UCSD-AML1 (cell line): ENCODE results near the gene DRGX.
A peak's percentile ranks its signal among the peaks of the same experiment; 100 is the strongest.

Source experiments
- DNase-seq: peaks from one replicate; lab custom pipeline; 2025; ENCODE audit not compliant: unreplicated experiment; lab: John Stamatoyannopoulos, UW

The DRGX gene

DNA sequence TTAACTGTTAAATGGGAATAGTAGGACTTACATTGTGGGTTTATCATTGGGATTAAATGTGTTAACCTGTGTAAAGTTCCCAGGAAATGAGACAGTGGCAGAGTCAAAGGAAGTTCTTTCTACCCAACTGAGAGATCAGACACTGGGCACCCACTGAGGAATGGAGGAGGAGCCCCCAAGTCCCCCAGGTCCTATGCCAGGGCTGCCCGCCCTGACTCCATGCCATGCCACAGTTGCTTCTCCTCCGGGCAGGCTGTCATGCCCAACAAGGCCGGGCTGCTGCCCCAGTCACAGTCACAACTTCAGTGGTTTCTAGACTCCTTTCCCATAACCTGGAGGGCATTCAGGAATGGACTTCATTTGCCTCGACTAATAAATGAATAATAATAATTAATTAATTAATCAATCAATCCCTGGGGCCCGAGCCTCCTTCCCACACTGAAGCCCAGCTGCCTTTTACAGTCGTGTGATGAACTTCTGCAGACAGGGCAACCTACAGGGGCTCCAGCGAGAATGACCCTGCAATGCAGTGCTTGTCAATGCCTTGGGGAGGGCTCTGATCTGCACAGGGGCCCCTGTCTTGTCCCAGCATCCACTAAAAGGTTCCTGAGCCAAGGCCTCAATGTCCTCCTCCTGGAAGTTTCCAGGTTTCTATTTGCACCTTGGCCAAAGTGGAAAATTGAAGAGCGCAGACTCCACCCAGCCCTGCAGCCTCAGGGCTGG, 32.4 kb downstream of the DRGX start:
- no peak for DNase-seq

DNA sequence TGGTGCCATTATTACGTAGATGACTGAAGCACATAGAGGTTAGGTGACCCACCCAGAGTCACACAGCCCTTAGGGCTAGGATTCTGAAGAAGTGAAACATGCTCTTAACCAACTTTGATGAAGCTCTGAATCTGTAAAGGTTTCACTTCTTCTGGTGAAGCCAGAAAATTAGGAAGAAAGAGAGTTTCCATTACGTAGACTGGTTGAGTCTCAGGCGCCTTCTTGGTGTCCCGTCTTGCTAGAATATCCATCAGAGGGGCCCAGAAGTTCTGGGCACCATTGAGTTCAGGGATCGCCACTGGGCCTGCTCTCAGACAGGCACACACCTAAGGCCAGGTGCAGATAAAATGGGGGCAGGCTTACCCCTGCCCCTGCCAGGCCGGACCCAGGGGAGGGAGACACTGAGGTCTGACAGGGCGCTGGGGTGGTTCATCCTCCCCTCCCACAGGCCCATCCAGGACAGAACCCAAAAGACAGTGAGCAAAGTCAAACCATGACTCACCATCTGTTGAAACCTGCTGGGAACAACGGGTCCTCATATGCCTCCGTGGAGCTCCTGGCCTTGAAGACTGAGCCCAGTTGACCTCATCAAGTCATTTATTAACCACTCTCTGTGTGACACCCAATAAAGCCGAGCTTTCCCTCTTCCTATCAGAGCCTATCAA, 33.2 kb downstream of the DRGX start:
- no peak for DNase-seq

DNA sequence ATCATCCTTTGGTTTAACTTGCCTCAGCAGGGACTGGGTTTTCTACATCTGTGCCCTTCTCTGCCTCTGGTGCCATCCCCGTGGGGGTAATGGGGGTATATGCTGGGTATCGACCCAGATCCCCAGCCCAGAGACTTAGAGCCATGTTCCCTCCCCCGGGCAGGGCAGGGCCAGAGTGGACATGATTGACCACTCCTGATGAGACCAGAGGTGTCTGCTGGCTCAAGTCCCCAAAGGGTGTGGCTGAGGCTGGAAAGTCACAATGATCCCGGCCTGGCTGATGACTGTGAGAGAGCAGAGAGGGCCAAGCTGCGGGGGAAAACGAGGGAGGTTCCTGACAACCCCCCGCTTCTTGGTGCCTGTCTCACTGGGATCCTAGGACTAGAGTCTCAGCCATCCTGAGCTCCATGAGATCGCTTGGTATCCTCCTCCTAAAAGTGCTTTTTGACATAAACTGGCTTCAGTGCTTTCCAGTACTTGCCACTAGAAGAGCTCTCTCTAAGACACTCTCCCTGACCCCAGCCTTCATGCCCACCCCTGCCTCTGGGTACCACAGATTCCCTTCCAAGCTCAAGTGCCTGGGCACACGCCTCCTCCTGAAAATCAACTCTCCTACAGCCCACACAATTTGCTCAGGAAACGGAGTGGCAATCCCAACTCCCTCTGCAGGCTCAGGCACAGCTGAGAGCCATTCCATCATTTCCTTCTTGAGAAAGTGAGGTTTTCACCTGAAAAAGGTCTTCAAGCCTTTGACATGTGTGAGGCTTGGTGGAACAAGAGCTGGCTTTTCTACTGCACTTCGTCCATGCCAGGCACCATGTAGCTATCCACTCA, 33.9 kb downstream of the DRGX start:
- DNase-seq: no peak

GRCh38 chr10:49361178-49361554, 34.7 kb downstream of the DRGX start:
- no peak for DNase-seq

DNA sequence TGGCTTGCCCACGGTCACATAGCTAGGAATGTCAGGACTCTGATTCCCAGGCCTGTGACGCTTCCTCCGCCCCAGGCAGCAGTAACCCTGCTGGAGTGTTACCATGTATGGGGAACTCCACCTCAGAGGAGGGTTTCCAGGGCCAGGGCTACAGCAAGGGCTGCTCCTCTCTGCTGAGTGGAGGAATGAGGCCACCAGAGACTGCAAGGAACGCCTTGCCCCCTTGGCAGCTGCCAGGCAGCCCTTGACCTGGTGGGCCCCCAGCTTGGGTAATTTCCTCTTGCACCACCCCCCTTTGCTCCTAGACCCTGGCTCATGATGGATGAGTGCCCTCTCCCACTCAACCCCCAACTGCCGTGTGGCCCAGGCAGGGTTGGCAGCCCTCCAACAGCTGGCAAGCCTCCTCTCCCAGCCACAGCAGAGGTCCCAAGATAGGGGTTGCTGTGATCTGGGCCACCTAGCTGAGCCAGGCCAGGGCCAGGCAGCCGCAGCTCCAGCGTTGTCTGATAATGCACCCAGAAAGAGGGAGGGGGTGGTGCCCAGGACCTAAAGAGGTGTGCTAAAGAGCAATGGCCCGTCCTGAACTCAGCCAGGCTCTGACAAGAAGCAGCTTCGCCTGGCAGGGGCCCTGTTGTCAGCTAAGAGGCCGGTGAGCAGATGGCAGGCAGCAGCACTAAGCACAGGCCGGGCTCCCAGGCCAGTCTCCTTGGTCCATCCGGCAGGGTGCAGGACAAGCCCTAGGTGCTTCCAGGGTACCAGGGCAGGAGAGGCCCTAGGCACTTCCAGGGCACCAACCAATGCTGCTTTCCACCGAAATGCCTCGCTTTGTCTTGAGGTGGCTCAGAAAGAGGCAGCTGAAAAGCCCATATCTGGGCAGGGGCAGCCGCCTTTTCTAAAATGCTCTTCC, 35.4 kb downstream of the DRGX start:
- DNase-seq: no peak

GRCh38 chr10:49359349-49360270, 36.3 kb downstream of the DRGX start:
- peak; percentile 38 for DNase-seq

- DNase-seq: no peak
These were observed 38.0 kb downstream of the DRGX start for GRCh38 chr10:49357910-49358309.

DNA sequence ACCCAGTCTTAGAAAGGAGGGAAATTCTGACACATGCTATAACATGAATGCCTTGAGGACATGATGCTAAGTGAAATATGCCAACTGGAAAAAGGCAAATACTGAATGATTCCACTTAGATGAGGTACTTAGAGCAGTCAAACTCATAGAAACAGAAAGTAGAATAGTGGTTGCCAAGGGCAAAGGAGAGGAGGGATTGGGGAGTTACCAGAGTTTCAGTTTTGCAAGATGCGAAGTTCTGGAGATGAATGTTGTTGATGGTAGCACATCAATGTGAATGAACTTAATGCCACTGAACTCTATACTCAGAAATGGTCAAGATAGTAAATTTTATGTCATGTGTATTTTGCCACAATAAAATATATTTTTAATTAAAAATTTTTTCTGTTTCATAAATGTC, 38.9 kb downstream of the DRGX start:
- DNase-seq: no peak

- no peak for DNase-seq
These were observed 39.7 kb downstream of the DRGX start for GRCh38 chr10:49356181-49356580.

DNA sequence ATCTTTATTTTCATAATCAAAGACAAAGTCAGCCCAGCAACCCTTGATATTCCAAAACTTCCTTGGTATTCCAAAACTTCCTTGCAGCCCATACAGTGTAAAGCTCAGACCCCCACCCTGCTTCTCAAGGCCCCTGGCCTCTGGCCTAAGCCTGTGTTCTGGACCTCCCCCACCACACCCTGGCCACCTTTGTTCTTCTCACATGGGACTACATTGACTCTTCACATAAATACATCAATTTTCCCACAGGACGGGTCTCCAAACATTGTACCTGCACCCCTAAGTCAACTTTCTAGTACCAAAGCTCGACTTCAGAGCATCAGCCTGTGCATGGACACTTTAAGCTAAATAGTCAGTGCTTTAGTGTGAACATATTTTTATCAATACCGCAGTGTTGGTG, 40.7 kb downstream of the DRGX start:
- no peak for DNase-seq

DNA sequence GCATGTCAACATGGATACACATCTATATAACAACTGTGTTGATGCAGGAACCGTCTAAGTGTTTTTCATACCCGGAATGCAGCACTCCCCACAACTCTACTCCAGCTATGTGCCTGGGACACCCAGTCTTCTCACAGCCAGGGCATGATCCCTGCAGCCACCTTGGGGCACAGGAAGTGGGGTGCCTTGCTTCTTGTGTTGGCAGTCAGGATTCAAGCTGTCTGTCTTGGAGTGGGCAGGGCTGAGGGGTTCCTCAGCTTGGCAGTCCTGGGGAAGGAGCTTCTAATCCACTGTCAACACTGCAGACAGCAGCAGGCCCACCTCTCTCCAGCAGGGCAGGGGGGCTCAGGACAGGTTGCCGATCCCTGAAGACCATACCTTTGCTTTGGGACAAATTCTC, 41.3 kb downstream of the DRGX start:
- DNase-seq: no peak

GRCh38 chr10:49353895-49354566, 41.9 kb downstream of the DRGX start:
- no peak for DNase-seq

GRCh38 chr10:49353026-49353894, 42.6 kb downstream of the DRGX start:
- no peak for DNase-seq

DNA sequence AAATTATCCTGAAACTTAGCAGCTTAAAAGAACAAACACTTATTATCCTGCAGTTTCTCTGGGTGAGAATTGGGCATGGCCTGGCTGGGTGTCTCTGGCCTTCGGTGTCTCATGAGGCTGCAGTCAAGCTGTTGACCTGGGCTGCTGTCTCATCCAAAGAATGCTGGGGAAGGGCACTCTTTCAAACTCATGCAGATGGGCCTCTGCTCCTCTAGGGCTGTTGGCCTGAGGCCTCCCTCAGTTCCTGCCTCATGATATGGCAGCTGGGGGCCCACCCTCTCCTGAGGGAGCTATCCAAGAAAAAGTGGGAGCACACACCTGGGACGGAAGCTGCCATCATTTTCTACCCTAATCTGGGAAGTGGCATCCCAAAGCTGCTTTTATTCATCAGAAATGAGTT, 43.6 kb downstream of the DRGX start:
- DNase-seq: no peak

- DNase-seq: no peak
These were observed 44.2 kb downstream of the DRGX start for GRCh38 chr10:49351669-49352068.

- DNase-seq: no peak
These were observed 44.9 kb downstream of the DRGX start for GRCh38 chr10:49350846-49351532.

GRCh38 chr10:49350138-49350537, 45.8 kb downstream of the DRGX start:
- no peak for DNase-seq

DNA sequence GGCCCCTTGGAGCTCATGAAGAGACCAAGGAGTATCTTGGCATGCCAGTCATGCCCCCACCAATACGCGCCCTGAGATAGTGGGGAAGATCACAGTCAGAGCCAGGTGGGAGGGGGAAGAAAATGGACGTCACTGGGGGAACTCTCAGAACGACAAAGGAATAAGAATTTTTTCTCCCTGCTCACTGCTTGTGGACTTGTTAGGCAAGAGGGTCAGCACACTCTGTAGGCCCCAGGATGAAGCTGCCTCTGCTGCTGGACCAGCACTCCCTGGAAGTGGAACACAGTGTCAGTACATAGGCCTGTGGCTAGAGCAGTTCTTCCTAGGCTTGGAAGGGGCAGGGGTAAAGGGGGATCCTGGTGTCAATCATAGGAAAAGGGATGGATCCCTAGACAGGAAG, 46.5 kb downstream of the DRGX start:
- no peak for DNase-seq
